Measurements from ENCODE around the gene CHRNA7. TPM values are rescaled to one million over a fixed set of nuclear protein-coding genes. Genes with fewer than 3 reads are reported as not detected.

CHRNA7 gene
- total and polyA plus RNA-seq, 2 donors (not counting 1 experiment from before 2014, with no cell fraction given), result 0.17 to 0.62 TPM

DNA sequence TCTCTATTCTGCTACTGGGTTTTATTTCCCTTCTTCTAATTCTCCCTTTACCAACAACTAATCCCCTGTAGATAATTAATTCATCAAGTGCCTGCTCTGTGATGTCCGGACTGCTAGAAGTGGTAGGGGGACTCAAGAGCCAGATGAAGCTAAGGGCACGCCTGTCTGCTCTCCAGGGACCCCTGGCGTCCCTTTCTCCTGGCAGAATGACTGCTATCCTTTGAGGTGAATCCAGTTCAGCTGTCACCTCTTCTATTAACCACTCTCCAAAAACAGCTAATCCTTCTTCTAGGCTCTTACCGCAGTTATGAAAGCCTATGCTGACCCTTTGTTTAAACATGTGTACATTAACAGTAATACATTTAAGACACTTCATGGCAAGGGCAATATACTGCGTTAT, 1.4 kb upstream of the CHRNA7 start:
- Histone ChIP-seq H3K4me3 (replicated peaks in 1 of 4; ENCODE audit: control extremely low read depth in 1 of 4, insufficient read depth in 1 of 4, low read depth in 3 of 4, low read length in 4 of 4) (no peak overlapping the region), H3K79me2 (ENCODE audit: control insufficient read depth, insufficient read depth, low read length) (no peaks in the 10 kb centered on the region), H3K36me3 (ENCODE audit: control insufficient read depth, insufficient read depth, low read length) (no peaks in the 10 kb centered on the region), H3K27me3 (ENCODE audit: control insufficient read depth, insufficient read depth, low read length) (peaks cover 9% of the 10 kb centered on the region), H3K9me3 (ENCODE audit: control insufficient read depth, insufficient read depth, low read depth, low read length) (no peaks in the 10 kb centered on the region), H3K4me2 (ENCODE audit: extremely low read depth, insufficient read depth, low read length) (no peak overlapping the region), H3K4me1 (ENCODE audit: control insufficient read depth, extremely low read depth, insufficient read depth, low read length) (no peaks in the 10 kb centered on the region), H2AFZ (ENCODE audit: low read length) (no peak overlapping the region), H3K27ac (ENCODE audit: insufficient read depth, low read length) (no peak overlapping the region), H4K20me1 (ENCODE audit: control insufficient read depth, extremely low read depth, insufficient read depth, low read length) (no peaks in the 10 kb centered on the region), H3K9ac (ENCODE audit: insufficient read depth, low read length) (no peak overlapping the region)
- no peak for TF ChIP-seq EZH2 (IDR thresholded peaks at IDR 0.05; ENCODE audit: low read length, missing control alignments)
- TF ChIP-seq, protein P1, sequence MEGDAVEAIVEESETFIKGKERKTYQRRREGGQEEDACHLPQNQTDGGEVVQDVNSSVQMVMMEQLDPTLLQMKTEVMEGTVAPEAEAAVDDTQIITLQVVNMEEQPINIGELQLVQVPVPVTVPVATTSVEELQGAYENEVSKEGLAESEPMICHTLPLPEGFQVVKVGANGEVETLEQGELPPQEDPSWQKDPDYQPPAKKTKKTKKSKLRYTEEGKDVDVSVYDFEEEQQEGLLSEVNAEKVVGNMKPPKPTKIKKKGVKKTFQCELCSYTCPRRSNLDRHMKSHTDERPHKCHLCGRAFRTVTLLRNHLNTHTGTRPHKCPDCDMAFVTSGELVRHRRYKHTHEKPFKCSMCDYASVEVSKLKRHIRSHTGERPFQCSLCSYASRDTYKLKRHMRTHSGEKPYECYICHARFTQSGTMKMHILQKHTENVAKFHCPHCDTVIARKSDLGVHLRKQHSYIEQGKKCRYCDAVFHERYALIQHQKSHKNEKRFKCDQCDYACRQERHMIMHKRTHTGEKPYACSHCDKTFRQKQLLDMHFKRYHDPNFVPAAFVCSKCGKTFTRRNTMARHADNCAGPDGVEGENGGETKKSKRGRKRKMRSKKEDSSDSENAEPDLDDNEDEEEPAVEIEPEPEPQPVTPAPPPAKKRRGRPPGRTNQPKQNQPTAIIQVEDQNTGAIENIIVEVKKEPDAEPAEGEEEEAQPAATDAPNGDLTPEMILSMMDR (conservative IDR thresholded peaks at IDR 0.05 in 1 of 2, IDR thresholded peaks at IDR 0.05 in 1 of 2; ENCODE audit: low read depth in 1 of 2, low read length in 2 of 2), result no peak
- no peak for DNase-seq (ENCODE audit: low read depth in 2 of 2)

GRCh38 chr15:32029409-32029861, 880 bp upstream of the CHRNA7 start:
- peak overlapping the region in 1 of 4 experiments; percentile 35 for H3K4me3 ChIP-seq (replicated peaks in 1 of 4; ENCODE audit: control extremely low read depth in 1 of 4, insufficient read depth in 1 of 4, low read depth in 3 of 4, low read length in 4 of 4)
- no peaks in the 10 kb centered on the region for H3K9me3 ChIP-seq (ENCODE audit: control insufficient read depth, insufficient read depth, low read depth, low read length)
- peaks cover 9% of the 10 kb centered on the region for H3K27me3 ChIP-seq (ENCODE audit: control insufficient read depth, insufficient read depth, low read length)
- no peaks in the 10 kb centered on the region for H3K79me2 ChIP-seq (ENCODE audit: control insufficient read depth, insufficient read depth, low read length)
- H3K36me3 ChIP-seq (ENCODE audit: control insufficient read depth, insufficient read depth, low read length), result no peaks in the 10 kb centered on the region
- DNase-seq (ENCODE audit: low read depth in 2 of 2), result peak in 1 of 2 donors; percentile 0
- TF ChIP-seq, protein P1 (conservative IDR thresholded peaks at IDR 0.05 in 1 of 2, IDR thresholded peaks at IDR 0.05 in 1 of 2; ENCODE audit: low read depth in 1 of 2, low read length in 2 of 2), result no peak
- TF ChIP-seq EZH2 (IDR thresholded peaks at IDR 0.05; ENCODE audit: low read length, missing control alignments), result no peak
- no peaks in the 10 kb centered on the region for H4K20me1 ChIP-seq (ENCODE audit: control insufficient read depth, extremely low read depth, insufficient read depth, low read length)
- no peak overlapping the region for H3K4me2 ChIP-seq (ENCODE audit: extremely low read depth, insufficient read depth, low read length)
- no peak overlapping the region for H3K27ac ChIP-seq (ENCODE audit: insufficient read depth, low read length)
- no peaks in the 10 kb centered on the region for H3K4me1 ChIP-seq (ENCODE audit: control insufficient read depth, extremely low read depth, insufficient read depth, low read length)
- no peak overlapping the region for H2AFZ ChIP-seq (ENCODE audit: low read length)
- no peak overlapping the region for H3K9ac ChIP-seq (ENCODE audit: insufficient read depth, low read length)

DNA sequence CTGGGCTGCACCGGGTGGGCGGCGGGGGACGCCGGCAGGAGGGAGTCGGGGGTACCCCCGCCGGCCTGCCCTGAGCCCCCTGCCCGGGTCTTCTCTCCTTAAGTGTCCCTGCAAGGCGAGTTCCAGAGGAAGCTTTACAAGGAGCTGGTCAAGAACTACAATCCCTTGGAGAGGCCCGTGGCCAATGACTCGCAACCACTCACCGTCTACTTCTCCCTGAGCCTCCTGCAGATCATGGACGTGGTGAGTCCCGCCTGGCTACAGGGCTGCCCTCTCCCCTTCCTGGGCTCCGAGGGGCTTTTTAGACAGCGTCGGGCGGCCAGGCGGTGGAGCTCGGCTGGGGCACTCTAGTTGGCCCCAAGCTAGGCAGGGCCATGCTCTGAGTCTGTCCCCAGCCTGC, 480 bp downstream of the CHRNA7 start:
- no peak overlapping the region for H3K4me3 ChIP-seq (replicated peaks in 1 of 4; ENCODE audit: control extremely low read depth in 1 of 4, insufficient read depth in 1 of 4, low read depth in 3 of 4, low read length in 4 of 4)

More for the DNA sequence above, 480 bp downstream of the CHRNA7 start:
- no peak overlapping the region for H3K9ac ChIP-seq (ENCODE audit: insufficient read depth, low read length)
- H3K4me2 ChIP-seq (ENCODE audit: extremely low read depth, insufficient read depth, low read length), result no peak overlapping the region
- peak in 1 of 2 donors; percentile 1 for DNase-seq (ENCODE audit: low read depth in 2 of 2)
- H3K27ac ChIP-seq (ENCODE audit: insufficient read depth, low read length), result no peak overlapping the region
- H3K9me3 ChIP-seq (ENCODE audit: control insufficient read depth, insufficient read depth, low read depth, low read length), result no peaks in the 10 kb centered on the region
- no peak overlapping the region for H2AFZ ChIP-seq (ENCODE audit: low read length)
- H3K79me2 ChIP-seq (ENCODE audit: control insufficient read depth, insufficient read depth, low read length), result no peaks in the 10 kb centered on the region
- peaks cover 9% of the 10 kb centered on the region for H3K27me3 ChIP-seq (ENCODE audit: control insufficient read depth, insufficient read depth, low read length)
- TF ChIP-seq, protein P1 (conservative IDR thresholded peaks at IDR 0.05 in 1 of 2, IDR thresholded peaks at IDR 0.05 in 1 of 2; ENCODE audit: low read depth in 1 of 2, low read length in 2 of 2), result no peak
- TF ChIP-seq EZH2 (IDR thresholded peaks at IDR 0.05; ENCODE audit: low read length, missing control alignments), result no peak
- no peaks in the 10 kb centered on the region for H4K20me1 ChIP-seq (ENCODE audit: control insufficient read depth, extremely low read depth, insufficient read depth, low read length)
- H3K4me1 ChIP-seq (ENCODE audit: control insufficient read depth, extremely low read depth, insufficient read depth, low read length), result no peaks in the 10 kb centered on the region
- H3K36me3 ChIP-seq (ENCODE audit: control insufficient read depth, insufficient read depth, low read length), result no peaks in the 10 kb centered on the region

Data from fibroblast of lung (primary cell).